GM23338 (cell line): ENCODE data around the gene CYP2C19. TPM values are rescaled to one million over a fixed set of nuclear protein-coding genes. Genes with fewer than 3 reads are reported as not detected.
"Not testable (repeated sequence)": the region's sequence is repeated elsewhere in the genome, so short reads cannot be mapped to it uniquely, and the experiment has no call there.

Source experiments
- ATAC-seq: fragments of 200-7000 bp; cut with Tn5 transposase; 3 replicates; pipeline ENCODE4 v1.9.1; 2020
- DNase-seq: peaks from one replicate; pipeline ENCODE4 v3.0.0-alpha.2; 2015; ENCODE audit warnings: low spot score
- H2AFZ ChIP-seq: fragments of 200-600 bp; sonication (generic); 2 replicates; pipeline ENCODE4 v1.8.0; 2016; ENCODE audit warnings: antibody characterized with exemption, mild to moderate bottlenecking, moderate library complexity
- H3F3A ChIP-seq: fragments of 200-600 bp; sonication (generic); replicated peaks from 2 replicates; pipeline ENCODE4 v1.8.0; 2017; ENCODE audit warnings: antibody characterized with exemption, mixed run types, low read depth
- H3K27ac ChIP-seq: fragments of 200-600 bp; sonication (generic); 2 replicates; pipeline ENCODE4 v1.6.1; 2016; ENCODE audit warnings: low read depth
- H3K27me3 ChIP-seq: fragments of 200-600 bp; sonication (generic); 2 replicates; pipeline ENCODE4 v1.8.0; 2016; ENCODE audit warnings: mild to moderate bottlenecking, mixed run types, moderate library complexity; ENCODE audit not compliant: insufficient read depth
- H3K36me3 ChIP-seq: fragments of 200-600 bp; sonication (generic); 2 replicates; pipeline ENCODE4 v1.8.0; 2016; ENCODE audit warnings: mild to moderate bottlenecking; ENCODE audit not compliant: insufficient read depth
- H3K4me1 ChIP-seq: fragments of 200-600 bp; sonication (generic); 2 replicates; pipeline ENCODE4 v1.8.0; 2016; ENCODE audit warnings: mild to moderate bottlenecking, moderate library complexity; ENCODE audit not compliant: insufficient read depth
- H3K4me2 ChIP-seq: fragments of 200-600 bp; sonication (generic); 2 replicates; pipeline ENCODE4 v1.7.1; 2017; ENCODE audit warnings: mixed run types
- H3K4me3 ChIP-seq: fragments of 200-600 bp; sonication (generic); 2 replicates; pipeline ENCODE4 v1.6.1; 2016; ENCODE audit warnings: mixed run types
- H3K79me2 ChIP-seq: fragments of 200-600 bp; sonication (generic); replicated peaks from 2 replicates; pipeline ENCODE4 v1.8.0; 2017; ENCODE audit warnings: mild to moderate bottlenecking; ENCODE audit not compliant: insufficient read depth
- H3K9me2 ChIP-seq: fragments of 200-600 bp; sonication (generic); 2 replicates; pipeline ENCODE4 v1.8.0; 2017; ENCODE audit not compliant: insufficient read depth
- H4K20me1 ChIP-seq: fragments of 200-600 bp; sonication (generic); replicated peaks from 2 replicates; pipeline ENCODE4 v1.8.0; 2017; ENCODE audit warnings: mild to moderate bottlenecking; ENCODE audit not compliant: insufficient read depth
- H3K27ac Mint-ChIP-seq: 2 replicates; pipeline ENCODE4 v1.8.0; 2020; ENCODE audit warnings: inconsistent platforms, mild to moderate bottlenecking, moderate library complexity, mixed read lengths
- H3K27me3 Mint-ChIP-seq: 3 replicates; pipeline ENCODE4 v1.8.0; 2022; ENCODE audit warnings: low read depth, mild to moderate bottlenecking, moderate library complexity, mixed read lengths, inconsistent platforms; ENCODE audit not compliant: insufficient read depth, poor library complexity
- H3K36me3 Mint-ChIP-seq: 3 replicates; pipeline ENCODE4 v1.8.0; 2021; ENCODE audit warnings: low read depth, mild to moderate bottlenecking, inconsistent platforms, moderate library complexity, mixed read lengths
- H3K4me1 Mint-ChIP-seq: 3 replicates; pipeline ENCODE4 v1.8.0; 2020; ENCODE audit warnings: mild to moderate bottlenecking, inconsistent platforms, mixed read lengths
- H3K4me3 Mint-ChIP-seq: 3 replicates; pipeline ENCODE4 v1.8.0; 2021; ENCODE audit warnings: moderate library complexity, mild to moderate bottlenecking, inconsistent platforms, mixed read lengths
- H3K9me3 Mint-ChIP-seq: 3 replicates; pipeline ENCODE4 v1.8.0; 2020; ENCODE audit warnings: moderate library complexity, mild to moderate bottlenecking, inconsistent platforms, mixed read lengths
- CREB1 ChIP-seq: fragments of 250-450 bp; sonication (Bioruptor Pico); IDR thresholded peaks from 2 replicates; pipeline ENCODE4 v1.5.0; 2020; ENCODE audit warnings: low read depth, mild to moderate bottlenecking, moderate library complexity
- CTCF ChIP-seq, 2 experiments: fragments of 200-600 bp in 1 of 2; sonication (generic) in 1 of 2; conservative IDR thresholded peaks; 2 replicates each; pipeline versions ENCODE4 v1.5.1 to v1.6.1; 2016 to 2017; ENCODE audit warnings: antibody characterized with exemption in 2 of 2, low read depth in 2 of 2, mild to moderate bottlenecking in 2 of 2, moderate library complexity in 1 of 2
- ETS1 ChIP-seq: IDR thresholded peaks from 2 replicates; pipeline ENCODE4 v1.6.1; 2016; ENCODE audit warnings: antibody characterized with exemption
- EZH2 ChIP-seq: fragments of 200-600 bp; sonication (generic); IDR thresholded peaks from one replicate; pipeline ENCODE4 v1.8.0; 2017; ENCODE audit warnings: antibody characterized with exemption, mild to moderate bottlenecking, low read depth; ENCODE audit not compliant: unreplicated experiment
- EZH2phosphoT487 ChIP-seq: fragments of 200-600 bp; sonication (generic); IDR thresholded peaks from one replicate; pipeline ENCODE4 v1.8.1; 2018; ENCODE audit warnings: antibody characterized with exemption; ENCODE audit not compliant: unreplicated experiment
- JUNB ChIP-seq: IDR thresholded peaks from one replicate; pipeline ENCODE4 v1.6.1; 2016; ENCODE audit warnings: antibody characterized with exemption; ENCODE audit not compliant: unreplicated experiment
- POLR2AphosphoS5 ChIP-seq: IDR thresholded peaks from 2 replicates; pipeline ENCODE4 v1.6.1; 2016; ENCODE audit warnings: antibody characterized with exemption, low read depth
- ZNF114 ChIP-seq: fragments of 250-450 bp; sonication (Bioruptor Pico); IDR thresholded peaks from 2 replicates; pipeline ENCODE4 v1.5.0; 2020; ENCODE audit warnings: mild to moderate bottlenecking, moderate library complexity
- ZNF331 ChIP-seq: fragments of 250-450 bp; sonication (Bioruptor Pico); IDR thresholded peaks from 2 replicates; pipeline ENCODE4 v1.5.0; 2020; ENCODE audit warnings: low read depth, mild to moderate bottlenecking, moderate library complexity
- polyA plus RNA-seq: library from polyadenylated mRNA; unstranded; fragments of >200 nt; fragmentation: Nextera tagmentation; extraction: Ambion mirVana; gene quantifications from 2 replicates; pipeline ENCODE4 v1.2.1, GENCODE V29; 2016
- total RNA-seq: library from RNA; depleted of rRNA; stranded (reverse); fragments of >200 nt; shearing (Covaris generic); gene quantifications from 2 replicates; pipeline ENCODE4 v1.2.3, GENCODE V29; 2014

Gene CYP2C19
- total and polyA plus RNA-seq, 2 experiments from 2014 or later, result 0.21 TPM; not detected in 1

DNA sequence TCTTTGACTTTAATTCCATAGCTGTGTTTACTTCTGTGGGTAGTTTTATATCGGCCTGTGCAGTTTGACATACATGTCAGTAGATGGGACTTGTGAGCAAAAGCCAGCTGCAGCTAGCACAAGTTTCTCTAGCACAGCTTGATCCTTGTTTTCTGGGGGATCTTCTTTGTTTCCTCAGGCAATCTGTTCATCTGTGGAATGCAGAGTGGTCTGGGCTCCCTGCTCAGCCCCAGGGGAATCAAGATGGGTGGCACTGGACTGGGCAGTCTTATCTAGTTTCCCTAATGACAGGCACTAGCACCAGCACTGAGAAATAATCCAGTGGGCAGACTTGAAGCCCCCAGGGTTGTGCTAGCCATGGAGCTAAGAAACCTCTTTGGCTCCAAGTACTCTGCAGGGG, 40.8 kb downstream of the CYP2C19 start:
- DNase-seq (peak; percentile 21), ATAC-seq (peak; percentile 48; the same call in 2 of the 3 replicates)
- Histone ChIP-seq H3K36me3 (no peaks in the 10 kb centered on the region), H3K27me3 (no peaks in the 10 kb centered on the region), H4K20me1 (no peaks in the 10 kb centered on the region), H3K9me2 (0 out of 2 replicates have a peak, but pooled peaks cover 9% of the 10 kb centered on the region), H2AFZ (no peak overlapping the region; the same call in 1 of the 2 replicates), H3K4me3 (no peak overlapping the region), H3K79me2 (no peaks in the 10 kb centered on the region), H3K27ac (no peak overlapping the region), H3K4me1 (no peaks in the 10 kb centered on the region), H3F3A (no peaks in the 10 kb centered on the region), H3K4me2 (no peak overlapping the region)
- Mint-ChIP-seq H3K4me1 (no peaks in the 10 kb centered on the region), H3K27me3 (no peaks in the 10 kb centered on the region), H3K36me3 (no peaks in the 10 kb centered on the region), H3K4me3 (no peak overlapping the region), H3K9me3 (peaks cover 17% of the 10 kb centered on the region), H3K27ac (no peak overlapping the region)
- TF ChIP-seq ZNF331 (CRISPR knock-in tag), result no peak
- 0 out of 4 replicates have a peak, but pooled peaks of 1 of the 2 experiments have one; percentile 0 for TF ChIP-seq CTCF (conservative IDR thresholded peaks at IDR 0.05; ENCODE audit: low read depth in 2 of 2)

- DNase-seq, H3K27ac ChIP-seq, H3K9me2 ChIP-seq, H3K79me2 ChIP-seq, H4K20me1 ChIP-seq, ATAC-seq, H3K4me3 ChIP-seq, H3K4me1 Mint-ChIP-seq, H3K27me3 Mint-ChIP-seq, H3K4me1 ChIP-seq, H3K4me3 Mint-ChIP-seq, H3F3A ChIP-seq, H3K27ac Mint-ChIP-seq, H3K36me3 ChIP-seq, H3K27me3 ChIP-seq, H3K4me2 ChIP-seq: not testable (repeated sequence)
- H2AFZ ChIP-seq, result peak overlapping the region; percentile 83
- Mint-ChIP-seq H3K9me3 (peaks cover 30% of the 10 kb centered on the region), H3K36me3 (peaks cover 11% of the 10 kb centered on the region; the same call in 2 of the 3 replicates)
Observed at GRCh38 chr10:94830025-94830424, 67.5 kb downstream of the CYP2C19 start.

DNA sequence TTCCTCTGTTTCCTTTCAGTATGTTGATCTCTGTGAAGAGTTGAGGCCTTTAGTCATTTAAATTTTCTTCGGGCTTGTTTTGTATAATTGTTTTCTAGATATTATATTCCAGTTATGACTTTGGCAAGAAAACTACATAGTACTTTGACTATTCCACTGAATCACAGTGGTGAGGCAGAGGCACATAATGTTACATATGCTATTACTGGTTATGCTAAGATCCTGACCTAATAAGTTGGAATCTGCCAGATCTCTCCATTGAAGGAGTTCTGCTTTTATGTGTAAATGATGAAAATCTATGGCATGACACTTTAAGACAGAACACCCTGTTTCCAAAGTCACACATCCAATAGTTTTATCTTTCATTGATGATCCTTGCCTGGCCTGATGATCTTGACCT, 83.7 kb downstream of the CYP2C19 start:
- ATAC-seq (no peak), DNase-seq (no peak)
- Mint-ChIP-seq H3K36me3 (no peaks in the 10 kb centered on the region), H3K27ac (no peak overlapping the region), H3K9me3 (no peaks in the 10 kb centered on the region), H3K4me3 (no peak overlapping the region), H3K27me3 (no peaks in the 10 kb centered on the region), H3K4me1 (no peaks in the 10 kb centered on the region)
- Histone ChIP-seq H3K9me2 (0 out of 2 replicates have a peak, but pooled peaks cover 5% of the 10 kb centered on the region), H3K4me3 (no peak overlapping the region), H3K36me3 (no peaks in the 10 kb centered on the region), H3K4me2 (no peak overlapping the region), H3K79me2 (no peaks in the 10 kb centered on the region), H3K4me1 (no peaks in the 10 kb centered on the region), H4K20me1 (no peaks in the 10 kb centered on the region), H3K27ac (no peak overlapping the region), H3F3A (no peaks in the 10 kb centered on the region), H3K27me3 (no peaks in the 10 kb centered on the region), H2AFZ (no peak overlapping the region)
- TF ChIP-seq EZH2phosphoT487, result no peak
- no peak for TF ChIP-seq ETS1
- TF ChIP-seq CREB1, result no peak
- no peak for TF ChIP-seq CTCF (conservative IDR thresholded peaks at IDR 0.05; ENCODE audit: low read depth in 2 of 2)
- TF ChIP-seq JUNB, result no peak
- no peak for TF ChIP-seq POLR2AphosphoS5
- no peak for TF ChIP-seq ZNF114 (CRISPR knock-in tag)
- no peak for TF ChIP-seq EZH2
